M059J (cell line): ENCODE results near the gene PRR23E. TPM values are rescaled to one million over a fixed set of nuclear protein-coding genes. Genes with fewer than 3 reads are reported as not detected.

Experiments
- DNase-seq: peaks from one replicate; pipeline ENCODE4 v3.0.0-alpha.2; 2012; ENCODE audit warnings: low read depth
- total RNA-seq: library from RNA; depleted of rRNA; stranded (reverse); fragments of >200 nt; shearing (Covaris generic); gene quantifications from 2 replicates; pipeline ENCODE4 v1.2.3, GENCODE V29; 2014

The PRR23E gene
- total RNA-seq, 1 experiment from 2014 or later: not detected

- no peak for DNase-seq
Observed at GRCh38 chr3:127164615-127165014, 28.3 kb upstream of the PRR23E start.

GRCh38 chr3:127165036-127165435, 27.9 kb upstream of the PRR23E start:
- no peak for DNase-seq

- no peak for DNase-seq
Observed at GRCh38 chr3:127165694-127166485, 27.0 kb upstream of the PRR23E start.

- no peak for DNase-seq
Observed at GRCh38 chr3:127166501-127167065, 26.3 kb upstream of the PRR23E start.

GRCh38 chr3:127167315-127168043, 25.5 kb upstream of the PRR23E start:
- no peak for DNase-seq

- DNase-seq: no peak
Observed at GRCh38 chr3:127168271-127168670, 24.7 kb upstream of the PRR23E start.

- DNase-seq: peak; percentile 89
Observed at GRCh38 chr3:127170814-127171213, 22.1 kb upstream of the PRR23E start.

- no peak for DNase-seq
Observed at GRCh38 chr3:127171320-127171719, 21.6 kb upstream of the PRR23E start.

GRCh38 chr3:127171721-127172120, 21.2 kb upstream of the PRR23E start:
- DNase-seq: no peak

GRCh38 chr3:127172211-127172610, 20.7 kb upstream of the PRR23E start:
- no peak for DNase-seq

- peak; percentile 75 for DNase-seq
Observed at GRCh38 chr3:127172781-127173515, 20.0 kb upstream of the PRR23E start.

GRCh38 chr3:127173516-127174166, 19.3 kb upstream of the PRR23E start:
- no peak for DNase-seq

- no peak for DNase-seq
Observed at GRCh38 chr3:127174284-127174683, 18.6 kb upstream of the PRR23E start.

- DNase-seq: no peak
Observed at GRCh38 chr3:127174715-127175140, 18.2 kb upstream of the PRR23E start.

GRCh38 chr3:127175272-127175671, 17.7 kb upstream of the PRR23E start:
- no peak for DNase-seq

GRCh38 chr3:127177226-127177625, 15.7 kb upstream of the PRR23E start:
- DNase-seq: peak; percentile 33

- no peak for DNase-seq
Observed at GRCh38 chr3:127180859-127181258, 12.1 kb upstream of the PRR23E start.

- no peak for DNase-seq
Observed at GRCh38 chr3:127182431-127182830, 10.5 kb upstream of the PRR23E start.

- no peak for DNase-seq
Observed at GRCh38 chr3:127182848-127183714, 9.8 kb upstream of the PRR23E start.
